ENCODE measurements around the gene FBXO41.

FBXO41 gene, protein sequence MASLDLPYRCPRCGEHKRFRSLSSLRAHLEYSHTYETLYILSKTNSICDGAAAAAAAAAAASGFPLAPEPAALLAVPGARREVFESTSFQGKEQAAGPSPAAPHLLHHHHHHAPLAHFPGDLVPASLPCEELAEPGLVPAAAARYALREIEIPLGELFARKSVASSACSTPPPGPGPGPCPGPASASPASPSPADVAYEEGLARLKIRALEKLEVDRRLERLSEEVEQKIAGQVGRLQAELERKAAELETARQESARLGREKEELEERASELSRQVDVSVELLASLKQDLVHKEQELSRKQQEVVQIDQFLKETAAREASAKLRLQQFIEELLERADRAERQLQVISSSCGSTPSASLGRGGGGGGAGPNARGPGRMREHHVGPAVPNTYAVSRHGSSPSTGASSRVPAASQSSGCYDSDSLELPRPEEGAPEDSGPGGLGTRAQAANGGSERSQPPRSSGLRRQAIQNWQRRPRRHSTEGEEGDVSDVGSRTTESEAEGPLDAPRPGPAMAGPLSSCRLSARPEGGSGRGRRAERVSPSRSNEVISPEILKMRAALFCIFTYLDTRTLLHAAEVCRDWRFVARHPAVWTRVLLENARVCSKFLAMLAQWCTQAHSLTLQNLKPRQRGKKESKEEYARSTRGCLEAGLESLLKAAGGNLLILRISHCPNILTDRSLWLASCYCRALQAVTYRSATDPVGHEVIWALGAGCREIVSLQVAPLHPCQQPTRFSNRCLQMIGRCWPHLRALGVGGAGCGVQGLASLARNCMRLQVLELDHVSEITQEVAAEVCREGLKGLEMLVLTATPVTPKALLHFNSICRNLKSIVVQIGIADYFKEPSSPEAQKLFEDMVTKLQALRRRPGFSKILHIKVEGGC

DNA sequence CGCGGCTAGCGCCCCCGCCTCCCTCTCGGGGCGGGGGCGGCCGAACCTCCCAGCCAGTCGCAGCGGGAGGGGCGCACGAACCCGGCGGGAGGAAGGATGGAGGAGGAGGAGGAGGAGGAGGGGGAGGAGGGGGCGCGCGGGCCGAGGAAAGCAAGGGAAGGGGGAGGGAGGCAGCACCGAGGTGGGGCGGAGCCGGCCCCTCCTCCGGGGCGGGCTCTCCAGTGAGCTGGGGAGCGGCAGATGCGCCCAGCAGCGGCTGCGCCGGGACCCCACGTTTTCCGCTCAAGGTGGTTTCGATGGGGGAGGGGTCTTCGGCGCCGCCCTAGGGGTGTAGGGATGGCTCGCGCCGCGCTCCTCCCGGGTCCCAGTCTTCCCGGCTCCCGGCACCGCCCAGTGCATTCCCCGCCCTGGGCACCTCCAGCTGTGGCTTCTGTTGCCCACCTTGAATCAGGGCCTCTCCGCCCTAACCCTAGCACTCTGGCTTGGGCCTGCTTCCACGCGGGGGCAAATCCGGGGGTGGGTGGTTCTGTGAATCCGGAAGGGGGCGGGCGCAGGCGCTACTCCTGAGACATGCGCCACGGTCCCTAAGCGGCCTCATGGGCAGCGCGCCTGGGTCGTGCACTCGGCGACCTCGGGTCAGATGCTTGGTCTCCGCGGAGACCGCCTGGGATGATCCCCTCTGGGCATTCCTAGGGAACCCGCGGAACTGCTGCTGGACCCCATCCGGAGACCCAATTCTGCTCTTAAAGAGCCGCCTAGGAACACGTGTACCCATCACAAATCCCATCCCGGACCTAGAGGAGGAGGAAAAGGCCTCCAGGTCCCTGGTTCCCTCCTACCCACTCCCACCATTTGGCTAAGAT is at the start of gene FBXO41:
FBXO41 (minus strand) TSS at position 183 of the 863 bp plus-strand sequence. CDS start 14,848 bp downstream, outside the sequence.
- peak; percentile 62 for DNase-seq

DNA sequence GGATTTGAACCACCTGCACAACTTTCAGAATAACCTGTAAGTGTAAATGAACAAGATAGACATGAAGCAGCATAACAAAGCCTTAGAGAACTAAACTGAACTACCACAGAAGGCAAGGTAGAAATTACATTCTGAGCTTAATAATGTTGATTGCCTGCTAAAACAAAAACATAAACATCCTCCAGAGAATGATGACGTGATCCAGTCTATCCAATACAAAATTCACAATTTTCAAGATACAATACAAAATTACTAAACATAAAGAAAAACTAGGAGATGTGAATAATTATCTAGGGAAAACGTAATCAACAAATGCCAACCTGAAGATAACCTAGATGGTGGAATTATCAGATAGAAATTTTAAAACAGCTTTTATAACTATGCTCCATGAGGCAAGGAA is 49.8 kb upstream of the FBXO41 start:
- no peak for DNase-seq

DNA sequence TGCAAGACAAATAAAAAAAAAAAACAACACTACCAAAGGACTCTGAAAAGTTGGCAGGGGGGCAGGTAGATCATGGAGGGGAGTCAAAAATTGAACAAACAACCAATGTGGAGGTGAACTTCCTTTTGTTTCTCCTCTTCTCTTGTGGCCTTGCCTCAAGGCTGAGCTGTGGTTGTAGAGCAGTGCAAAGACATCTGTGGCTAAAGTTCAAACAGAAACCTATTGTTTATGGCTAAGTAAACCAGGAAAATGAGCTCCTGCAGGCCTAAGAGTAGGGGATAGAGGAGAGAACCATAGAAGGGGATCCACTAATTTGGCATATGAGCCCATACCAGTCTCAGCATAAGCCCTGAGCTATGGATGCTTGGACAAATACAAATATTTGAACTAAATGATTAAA is 49.3 kb upstream of the FBXO41 start:
- no peak for DNase-seq

DNA sequence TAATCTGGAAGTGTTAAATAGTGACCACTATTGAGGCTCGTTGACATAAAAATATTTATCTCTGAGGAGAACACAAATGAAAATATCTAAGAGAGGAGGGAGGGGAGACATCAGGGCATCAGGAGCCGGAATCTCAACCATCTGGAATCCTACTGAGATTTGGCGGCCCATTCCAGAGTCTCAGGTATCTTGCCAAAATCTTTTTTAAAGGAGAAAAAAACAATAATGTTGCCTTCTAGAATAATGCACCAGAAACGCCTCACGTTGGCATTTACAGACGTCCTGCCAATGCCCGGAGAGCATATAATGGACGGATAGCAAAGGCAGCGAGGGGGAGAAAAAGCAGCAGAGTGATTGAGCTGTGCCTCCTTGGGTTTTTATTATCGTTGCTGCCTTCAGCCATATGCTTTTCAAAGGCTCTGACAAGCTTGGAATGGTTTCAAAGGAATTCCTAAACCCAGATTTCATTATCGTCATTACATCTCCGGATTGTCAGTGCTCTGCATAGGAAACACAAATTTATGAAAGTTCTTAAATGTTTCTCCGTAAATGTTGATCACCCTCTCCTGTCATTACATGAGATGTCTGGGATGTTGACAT is 39.9 kb upstream of the FBXO41 start:
- no peak for DNase-seq

DNA sequence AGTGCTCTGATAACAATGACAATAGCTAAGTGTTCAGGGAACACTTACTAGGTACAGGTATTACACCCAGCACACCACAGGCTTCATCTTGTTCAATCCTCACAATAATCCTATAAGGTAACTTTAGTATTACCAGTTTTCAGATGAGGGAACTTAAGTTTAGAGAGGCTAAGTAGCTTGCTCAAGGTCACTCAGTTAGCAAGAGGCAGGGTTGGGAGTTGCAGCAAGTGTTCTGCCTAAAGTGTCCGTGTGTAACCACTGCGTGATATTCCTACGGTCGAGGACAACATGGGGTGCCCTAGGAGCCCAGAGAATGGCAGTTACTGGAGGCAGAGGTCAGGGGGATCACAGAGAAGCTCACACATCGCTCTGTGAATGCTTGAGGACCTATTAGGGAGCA is 39.3 kb upstream of the FBXO41 start:
- DNase-seq = no peak

DNA sequence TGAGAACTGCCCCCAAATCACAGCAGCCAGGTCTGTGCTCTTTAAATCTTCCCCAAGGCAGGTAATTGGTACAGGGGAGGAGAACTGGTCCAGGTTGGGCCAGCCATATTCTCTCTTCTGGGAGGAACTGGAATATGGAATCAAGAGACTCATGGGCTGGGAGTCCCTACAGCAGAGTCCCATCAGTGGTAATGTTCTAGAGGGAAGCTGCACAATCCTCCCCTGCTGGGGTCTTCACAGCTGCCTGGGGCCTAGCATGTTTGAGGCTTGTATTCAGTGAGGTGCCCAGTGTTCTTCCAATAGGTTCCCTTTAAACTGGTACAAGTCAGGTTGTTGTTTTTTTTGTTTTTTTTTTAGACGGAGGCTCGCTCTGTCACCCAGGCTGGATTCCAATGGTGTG is 30.2 kb upstream of the FBXO41 start:
- DNase-seq = no peak

DNA sequence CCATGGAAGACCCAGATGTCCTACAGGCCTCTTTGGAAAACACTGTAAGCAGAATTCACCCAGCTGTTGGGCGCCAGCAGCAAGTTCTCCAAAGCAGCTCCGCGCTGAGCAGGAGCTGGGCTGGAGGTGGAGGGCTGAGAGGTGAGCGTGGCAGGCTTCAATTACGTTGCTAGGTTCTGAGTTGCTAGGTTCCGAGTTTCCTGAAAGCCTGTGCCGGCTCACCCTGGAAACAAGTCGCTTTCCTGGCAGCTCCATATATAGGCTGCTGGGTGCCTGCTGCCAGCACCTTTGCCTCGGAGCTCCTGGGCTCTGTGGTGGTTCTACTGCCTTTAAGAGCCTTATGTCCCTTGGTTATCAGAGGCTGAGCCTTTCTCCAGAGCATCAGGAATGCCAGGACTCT is 23.4 kb upstream of the FBXO41 start:
- no peak for DNase-seq

DNA sequence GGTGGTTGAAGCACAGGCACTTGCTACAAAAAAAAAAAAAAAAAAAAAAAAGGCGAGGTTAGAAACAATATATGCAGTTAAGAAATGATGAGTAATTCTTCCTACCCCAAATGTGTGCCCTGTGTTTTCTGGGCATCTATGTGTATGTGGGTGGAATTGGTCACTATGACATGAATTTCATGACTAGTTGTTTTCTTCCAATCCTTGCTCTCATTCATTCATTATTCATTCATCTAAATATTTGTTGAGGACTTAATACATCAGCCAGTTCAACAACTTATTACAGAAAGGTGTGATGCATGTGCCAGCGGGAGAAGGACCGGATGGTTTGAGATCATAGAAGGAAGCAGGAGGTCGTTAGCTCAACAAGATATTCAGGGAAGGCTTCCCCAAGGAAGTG is 17.4 kb upstream of the FBXO41 start:
- no peak for DNase-seq

DNA sequence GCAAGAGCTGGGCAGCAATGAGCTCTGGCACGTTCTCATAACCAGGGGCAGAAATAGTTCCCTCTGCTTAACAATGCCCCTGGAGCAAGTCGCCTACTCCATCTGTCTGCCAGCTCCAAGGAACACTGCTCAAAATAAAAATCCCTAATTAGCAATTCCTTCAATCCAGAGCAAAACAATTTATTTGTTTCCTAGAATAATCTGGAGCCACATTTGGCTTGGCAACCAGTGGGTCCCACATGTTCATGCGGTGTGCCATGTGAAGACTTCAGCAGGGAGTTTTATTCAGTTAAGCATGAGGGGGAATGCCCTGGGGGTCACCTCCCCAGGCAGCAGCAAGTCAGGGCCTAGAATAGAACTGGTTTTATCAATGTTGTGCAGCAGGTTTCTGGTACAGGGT is 16.6 kb upstream of the FBXO41 start:
- no peak for DNase-seq

DNA sequence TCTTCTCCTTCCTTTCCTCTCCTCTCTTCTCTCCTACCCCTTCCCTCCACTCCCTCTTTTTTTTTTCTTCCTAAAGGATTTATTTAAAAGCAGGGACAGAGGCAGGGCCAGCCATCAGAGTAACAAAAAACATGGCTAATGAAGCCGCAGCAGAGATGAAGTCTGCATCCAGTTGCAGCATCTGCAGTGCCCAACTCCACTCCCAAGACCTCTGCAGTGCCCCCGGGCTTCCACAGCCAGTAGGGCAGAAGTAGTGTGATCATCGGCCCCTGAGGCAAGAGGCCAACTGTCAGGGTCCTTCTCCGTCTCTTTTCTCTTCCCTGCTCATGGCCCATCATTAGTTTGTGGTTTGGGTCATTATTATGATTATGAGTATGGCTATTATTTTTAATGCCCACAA is 13.3 kb upstream of the FBXO41 start:
- no peak for DNase-seq

DNA sequence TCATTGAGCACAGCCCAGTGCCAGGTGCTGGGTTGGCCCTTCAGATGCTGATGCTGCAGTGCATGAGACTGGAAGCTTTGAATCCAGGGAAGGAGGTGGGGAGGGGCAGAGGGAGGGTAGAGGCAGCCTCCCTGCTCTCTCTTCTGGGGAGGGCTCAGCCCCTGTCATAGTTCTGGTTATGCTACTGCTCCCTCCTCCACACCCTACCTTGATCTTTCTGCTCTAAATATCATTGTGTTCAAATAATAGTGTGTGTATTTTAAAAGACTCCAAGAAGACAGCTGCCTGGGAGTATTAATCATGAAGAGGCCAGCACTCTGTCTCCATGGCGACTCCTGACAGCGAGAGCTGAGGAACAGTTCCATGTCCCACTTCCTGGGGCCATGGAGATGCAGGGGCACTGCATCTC is 12.9 kb upstream of the FBXO41 start:
- DNase-seq = no peak

DNA sequence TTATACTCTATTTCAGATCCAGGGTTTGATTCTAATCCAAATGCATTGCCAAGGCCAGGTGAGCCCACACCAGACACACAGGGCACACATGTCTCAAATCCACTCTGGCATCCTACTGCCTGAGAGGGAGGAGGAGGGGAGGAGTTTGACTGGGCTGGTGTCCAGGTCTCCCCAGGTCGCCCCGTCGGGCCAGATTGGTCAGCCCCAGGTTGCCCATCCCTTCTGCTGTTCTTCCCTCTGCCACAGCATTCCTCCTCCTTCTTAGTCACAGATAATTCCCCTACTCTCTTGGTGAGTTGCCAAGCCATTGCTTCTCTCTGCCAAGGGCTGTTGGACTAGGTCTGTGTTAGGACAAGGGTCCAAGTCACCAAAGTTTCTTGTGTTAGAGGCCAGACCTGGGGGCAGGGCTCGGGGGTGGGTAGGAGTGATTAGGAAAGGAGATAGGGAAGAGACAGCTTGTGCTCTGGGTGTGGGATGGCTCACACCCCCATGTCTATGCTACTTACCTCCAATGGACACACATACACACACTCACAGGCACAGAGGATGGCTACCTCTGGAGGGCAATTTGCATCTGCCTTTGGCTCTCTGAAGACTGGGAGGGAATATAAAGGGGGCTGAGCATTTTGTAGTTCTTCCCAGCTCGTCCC is 11.6 kb upstream of the FBXO41 start:
- DNase-seq = no peak

DNA sequence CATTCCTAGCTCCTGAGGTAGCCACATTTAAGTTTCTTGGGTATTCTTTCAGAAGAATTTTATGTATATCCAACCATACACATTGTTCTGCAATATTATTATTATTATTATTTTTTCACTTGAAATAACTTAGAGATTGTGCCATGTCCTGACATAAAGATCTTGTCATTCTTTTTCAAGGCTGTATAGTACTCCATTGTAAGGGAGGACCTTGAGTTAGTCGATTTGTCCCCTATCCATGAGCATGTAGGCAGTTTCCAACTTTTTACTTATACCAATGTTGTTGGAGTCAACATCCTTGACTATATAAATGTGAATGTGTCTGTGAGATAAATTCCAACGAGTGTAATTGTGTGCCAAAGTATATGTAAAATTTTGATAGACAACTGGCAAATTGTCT is 10.0 kb upstream of the FBXO41 start:
- DNase-seq = no peak

DNA sequence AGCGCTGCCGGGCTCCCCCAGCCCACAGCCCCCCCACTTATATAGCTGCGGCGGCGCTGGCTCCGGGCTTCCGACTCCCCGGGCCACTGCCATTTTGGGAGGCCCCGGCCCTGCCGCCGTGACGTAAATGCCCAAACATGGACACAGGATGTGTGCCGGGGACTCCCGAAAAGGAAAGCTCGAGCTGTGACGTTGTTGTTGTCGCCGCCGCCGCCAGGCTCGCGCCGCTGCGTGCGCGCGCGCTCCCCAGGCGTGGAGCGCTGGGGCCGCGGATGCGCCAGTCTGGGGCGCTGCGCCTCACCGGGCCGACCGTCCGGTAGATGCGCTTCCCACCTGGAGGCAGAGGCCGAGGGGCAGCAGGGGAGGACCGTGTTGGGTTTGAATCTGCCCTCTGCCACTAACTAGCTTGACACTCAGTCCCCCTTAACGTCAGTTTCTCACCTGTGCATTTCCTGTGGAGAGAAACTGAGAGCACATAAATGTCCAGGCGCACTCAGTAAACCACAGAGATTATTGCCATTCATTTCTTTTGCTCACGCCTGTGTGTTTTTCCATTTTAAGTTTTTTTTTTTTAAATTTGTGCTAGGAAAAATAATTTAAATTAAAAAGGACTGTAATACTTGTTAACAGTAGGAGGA is 9.4 kb upstream of the FBXO41 start, which contains the start of gene EGR4:
EGR4 (minus strand) TSS at position 15 of the 638 bp plus-strand sequence. CDS start 231 bp downstream, outside the sequence.
- DNase-seq = peak; percentile 91

DNA sequence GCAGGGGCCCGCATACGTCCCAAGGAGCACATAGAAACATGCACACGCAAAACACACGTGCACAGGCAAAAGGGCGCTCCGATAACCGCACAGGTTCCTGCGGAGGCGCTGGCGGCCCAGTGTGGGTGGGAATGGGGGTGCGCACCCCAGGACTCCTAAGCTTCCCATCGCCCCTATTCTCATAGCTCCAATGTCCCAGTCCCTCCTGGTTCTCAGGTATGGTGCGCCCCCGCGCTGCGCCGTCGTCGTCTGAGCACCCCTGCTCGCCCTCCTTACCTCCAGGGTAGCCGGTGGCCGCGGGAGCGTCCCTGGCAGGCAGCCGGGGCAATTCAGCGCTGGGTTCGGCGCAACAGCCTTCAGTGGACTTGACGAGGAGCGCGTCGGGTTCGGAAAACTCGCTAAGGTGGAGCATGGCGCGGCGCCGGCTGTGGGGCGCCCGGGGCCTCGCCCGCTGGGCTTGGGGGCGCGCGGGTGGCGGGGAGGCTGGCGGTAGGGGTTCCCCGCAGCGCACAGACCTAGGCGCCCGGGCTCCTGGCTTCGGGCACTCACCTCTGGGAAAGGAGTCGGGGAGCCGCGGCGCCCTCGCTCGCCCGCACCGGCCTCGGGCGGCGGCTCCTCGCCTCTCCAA is 8.7 kb upstream of the FBXO41 start:
- DNase-seq = no peak

DNA sequence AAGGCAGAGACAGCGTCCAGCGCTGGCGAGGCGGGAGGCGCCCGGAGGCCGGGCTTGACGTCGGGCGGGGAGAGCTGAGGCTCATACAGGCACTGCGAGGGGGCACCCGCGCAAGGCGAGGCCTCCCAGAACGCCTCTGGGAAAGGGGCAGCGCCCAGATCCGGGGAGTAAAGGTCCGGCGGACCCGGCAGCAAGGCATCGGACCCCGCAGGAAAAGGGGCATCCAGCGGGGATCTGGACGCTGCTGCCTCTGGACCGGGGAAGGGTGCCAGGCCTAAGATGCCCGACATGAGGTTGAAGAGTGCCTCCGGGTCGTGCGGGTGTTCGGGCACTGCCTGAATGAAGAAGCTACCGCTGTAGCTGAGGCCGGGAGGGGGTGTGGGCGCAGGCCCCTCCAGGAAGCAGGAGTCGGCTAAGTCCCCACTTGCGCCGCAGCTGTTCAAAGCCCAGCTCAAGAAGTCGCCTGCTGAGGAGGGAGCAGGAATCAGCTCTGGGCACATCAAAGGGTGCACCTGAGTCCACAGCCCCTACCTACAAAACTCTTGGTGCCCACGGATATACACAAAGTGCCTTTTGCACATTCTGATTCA is 8.1 kb upstream of the FBXO41 start:
- DNase-seq = no peak

DNA sequence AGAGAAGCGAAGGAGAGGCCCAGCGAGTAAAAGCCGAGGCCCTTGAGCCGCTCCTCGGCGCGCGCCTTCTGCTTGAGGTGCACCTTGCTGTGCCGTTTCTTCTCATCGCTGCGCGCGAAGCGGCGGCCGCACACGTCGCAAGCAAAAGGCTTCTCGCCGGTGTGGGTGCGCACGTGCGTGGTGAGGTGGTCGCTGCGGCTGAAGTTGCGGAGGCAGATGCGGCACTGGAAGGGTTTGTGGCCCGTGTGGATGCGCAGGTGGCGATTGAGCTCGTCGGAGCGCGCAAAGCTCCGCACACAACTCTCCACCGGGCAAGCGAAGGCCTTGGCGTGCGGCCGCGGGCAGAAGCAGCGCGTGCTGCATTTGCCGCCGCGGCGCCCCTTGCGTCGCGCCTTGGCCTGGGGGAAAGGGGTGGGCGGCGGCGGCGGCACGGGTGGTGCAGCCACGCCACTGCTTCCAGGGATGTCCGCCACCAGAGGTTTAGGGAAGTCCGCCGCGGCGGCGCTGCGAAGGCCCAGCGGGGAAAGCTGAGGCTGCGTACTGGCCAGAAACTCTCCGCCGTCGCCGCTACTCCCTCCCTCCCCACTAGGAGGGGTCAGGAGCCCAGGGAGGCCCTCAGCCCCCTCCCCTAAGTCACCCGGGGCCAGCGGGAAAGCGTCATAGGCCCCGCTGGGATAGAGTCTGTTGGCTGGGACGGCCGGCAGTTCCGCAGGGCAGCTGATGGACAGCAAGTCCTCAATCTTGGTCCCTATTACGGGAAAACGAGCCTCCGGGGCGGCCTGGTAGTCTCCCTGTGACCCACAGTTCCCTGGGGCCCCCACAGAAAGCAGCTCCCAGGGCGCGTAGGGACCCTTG is 7.4 kb upstream of the FBXO41 start:
- DNase-seq = no peak

DNA sequence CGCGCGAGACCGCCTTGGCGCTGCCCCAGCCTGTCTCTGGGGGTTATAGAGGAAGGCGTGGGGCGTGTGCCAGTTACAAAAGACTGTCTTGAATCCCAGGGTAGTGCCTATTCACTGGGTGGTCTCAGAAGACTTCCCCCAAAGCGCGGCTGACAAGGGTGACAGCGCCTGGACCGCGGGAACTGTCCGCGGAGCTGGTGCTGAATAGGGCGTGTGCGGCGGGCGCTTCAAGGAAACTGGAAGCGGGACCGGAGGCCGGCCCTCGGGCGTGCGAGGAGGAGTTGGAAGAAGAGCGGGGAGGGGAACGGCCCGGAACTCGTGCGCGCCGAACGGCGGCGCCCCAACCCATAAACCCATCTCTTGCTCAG is 6.8 kb upstream of the FBXO41 start:
- DNase-seq = peak; percentile 46

DNA sequence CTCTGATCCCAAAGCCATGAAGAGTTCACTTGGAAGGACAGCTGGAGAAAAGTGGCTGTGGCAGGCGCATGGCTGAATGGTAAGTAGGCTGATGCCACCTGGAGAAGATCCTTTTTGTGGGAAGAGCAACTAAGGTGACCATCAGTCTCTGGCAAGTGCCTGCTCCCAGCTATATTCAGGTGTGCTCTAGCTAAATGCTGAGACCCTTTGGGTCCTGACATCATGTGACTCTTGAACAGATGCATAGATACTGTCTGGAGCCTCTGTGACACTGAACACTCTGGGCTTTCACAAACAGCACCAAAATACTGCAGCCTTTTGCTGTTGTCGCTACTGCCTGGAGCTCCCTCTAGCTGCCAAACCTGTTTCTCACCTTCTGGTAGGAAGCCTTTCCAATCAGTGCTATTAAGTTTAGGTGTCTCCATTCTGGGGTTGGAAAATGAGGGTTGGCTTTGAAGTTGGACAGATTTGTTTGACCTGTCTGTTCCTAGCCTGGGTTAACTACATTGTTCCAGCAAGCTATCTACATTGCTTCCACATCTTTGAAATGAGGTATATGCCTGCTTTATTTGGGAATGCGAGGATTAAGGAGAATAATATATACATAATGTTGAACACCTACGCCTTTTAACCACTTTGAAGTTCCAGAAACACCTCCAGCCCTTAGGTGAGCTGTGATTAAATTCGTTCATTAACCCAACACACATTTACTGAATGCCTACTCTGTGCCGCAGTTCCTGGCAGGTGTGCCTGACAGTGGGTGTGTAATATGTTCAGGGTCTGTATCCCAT is 6.0 kb upstream of the FBXO41 start:
- DNase-seq = peak; percentile 59

All from CD4-positive, alpha-beta T cell treated with Interleukin-4 for 4 hours (primary cell).